Activated CD4-positive, alpha-beta memory T cell treated with anti-CD3 and anti-CD28 coated beads for 36 hours (primary cell): ENCODE data around the gene CDC42EP1. TPM values are rescaled to one million over a fixed set of nuclear protein-coding genes. Genes with fewer than 3 reads are reported as not detected.

Source experiments
- CTCF ChIA-PET: fragments of 350-600 bp; sonication (Branson Sonifier 250); formaldehyde crosslinking; loops from one replicate; lab custom pipeline; 2021; ENCODE audit warnings: antibody characterized with exemption, inconsistent platforms; lab: Charles Lee
- POLR2A ChIA-PET: fragments of 350-600 bp; sonication (Branson Sonifier 250); formaldehyde crosslinking; loops from one replicate; lab custom pipeline; 2021; ENCODE audit warnings: antibody characterized with exemption; lab: Charles Lee
- DNase-seq: peaks from one replicate; pipeline ENCODE4 v3.0.0-alpha.2; 2020
- H3K27ac Mint-ChIP-seq: one replicate; pipeline ENCODE4 v1.8.0; 2021; ENCODE audit warnings: mixed read lengths
- H3K27me3 Mint-ChIP-seq: one replicate; pipeline ENCODE4 v1.8.0; 2021; ENCODE audit warnings: mixed read lengths
- H3K36me3 Mint-ChIP-seq: one replicate; pipeline ENCODE4 v1.8.0; 2021; ENCODE audit warnings: mixed read lengths
- H3K4me1 Mint-ChIP-seq: one replicate; pipeline ENCODE4 v1.8.0; 2021; ENCODE audit warnings: low read depth, mixed read lengths
- H3K4me3 Mint-ChIP-seq: one replicate; pipeline ENCODE4 v1.8.0; 2021; ENCODE audit warnings: mild to moderate bottlenecking, mixed read lengths
- H3K9me3 Mint-ChIP-seq: one replicate; pipeline ENCODE4 v1.8.0; 2021; ENCODE audit warnings: mixed read lengths
- intact Hi-C: fragments of 100-400 bp; cut with micrococcal nuclease; formaldehyde crosslinking; loops from one replicate; pipeline ENCODE4 v1.15.1; 2023
- total RNA-seq, 2 experiments: library from RNA; stranded (reverse); gene quantifications; one replicate each; pipeline ENCODE4 v1.2.3, GENCODE V29; 2021

Gene CDC42EP1, protein sequence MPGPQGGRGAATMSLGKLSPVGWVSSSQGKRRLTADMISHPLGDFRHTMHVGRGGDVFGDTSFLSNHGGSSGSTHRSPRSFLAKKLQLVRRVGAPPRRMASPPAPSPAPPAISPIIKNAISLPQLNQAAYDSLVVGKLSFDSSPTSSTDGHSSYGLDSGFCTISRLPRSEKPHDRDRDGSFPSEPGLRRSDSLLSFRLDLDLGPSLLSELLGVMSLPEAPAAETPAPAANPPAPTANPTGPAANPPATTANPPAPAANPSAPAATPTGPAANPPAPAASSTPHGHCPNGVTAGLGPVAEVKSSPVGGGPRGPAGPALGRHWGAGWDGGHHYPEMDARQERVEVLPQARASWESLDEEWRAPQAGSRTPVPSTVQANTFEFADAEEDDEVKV
- 1 to 10 TPM; 1.4 to 1.9 TPM for total RNA-seq

DNA sequence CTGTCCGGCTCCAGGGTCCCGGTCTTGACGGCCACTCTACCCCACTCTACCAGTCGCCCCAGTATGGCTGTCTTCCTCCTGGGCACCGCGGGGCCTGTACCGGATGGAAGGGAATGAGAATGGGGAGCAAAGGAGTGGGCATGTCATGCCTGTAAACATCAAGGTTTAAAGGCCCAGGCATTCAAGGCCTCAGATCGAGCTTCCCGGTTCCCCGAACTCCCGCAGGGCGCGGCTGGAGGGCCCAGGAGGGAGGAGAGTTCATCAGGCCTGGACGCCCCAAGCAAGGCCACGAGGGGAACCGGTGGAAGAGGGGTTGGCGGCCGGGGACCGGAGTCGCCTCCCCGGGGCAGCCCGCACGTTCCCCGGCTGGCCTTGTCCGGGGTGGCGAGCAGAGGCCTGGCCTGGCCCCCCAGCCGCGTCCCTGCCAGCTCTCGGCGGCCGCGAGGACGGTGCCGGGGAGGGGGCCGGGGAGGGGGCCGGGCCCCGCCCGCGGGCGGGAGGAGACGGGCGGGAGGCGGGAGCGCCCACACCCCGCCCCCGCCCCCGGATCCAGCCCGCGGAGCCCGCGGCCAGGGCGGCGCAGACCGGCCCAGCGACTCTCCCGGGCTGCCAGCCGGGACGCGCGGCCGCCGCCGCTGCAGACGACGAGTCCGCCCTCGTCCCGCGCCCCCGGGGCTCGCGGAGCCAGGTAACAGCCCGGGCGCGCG is at the start of gene CDC42EP1:
CDC42EP1 (plus strand) TSS at position 580 of the 707 bp plus-strand sequence. CDS start 5,870 bp downstream, outside the sequence.
- no peaks in the 10 kb centered on the region for H3K36me3 Mint-ChIP-seq
- no peaks in the 10 kb centered on the region for H3K9me3 Mint-ChIP-seq
- ChIA-PET CTCF (interaction anchor here (1.5 to 15.3 kb wide), 2 partner anchors 15 to 102 kb away, joined by 3 to 612 read pairs; no protein-coding TSS in a partner anchor), POLR2A (no interaction called here)
- H3K4me1 Mint-ChIP-seq = peaks cover 22% of the 10 kb centered on the region
- DNase-seq = no peak
- intact Hi-C loops = no loop called here
- peaks cover 52% of the 10 kb centered on the region for H3K27me3 Mint-ChIP-seq
- peak within 1 kb of the TSS; percentile 54 for H3K4me3 Mint-ChIP-seq
- H3K27ac Mint-ChIP-seq = no peak within 1 kb of the TSS

DNA sequence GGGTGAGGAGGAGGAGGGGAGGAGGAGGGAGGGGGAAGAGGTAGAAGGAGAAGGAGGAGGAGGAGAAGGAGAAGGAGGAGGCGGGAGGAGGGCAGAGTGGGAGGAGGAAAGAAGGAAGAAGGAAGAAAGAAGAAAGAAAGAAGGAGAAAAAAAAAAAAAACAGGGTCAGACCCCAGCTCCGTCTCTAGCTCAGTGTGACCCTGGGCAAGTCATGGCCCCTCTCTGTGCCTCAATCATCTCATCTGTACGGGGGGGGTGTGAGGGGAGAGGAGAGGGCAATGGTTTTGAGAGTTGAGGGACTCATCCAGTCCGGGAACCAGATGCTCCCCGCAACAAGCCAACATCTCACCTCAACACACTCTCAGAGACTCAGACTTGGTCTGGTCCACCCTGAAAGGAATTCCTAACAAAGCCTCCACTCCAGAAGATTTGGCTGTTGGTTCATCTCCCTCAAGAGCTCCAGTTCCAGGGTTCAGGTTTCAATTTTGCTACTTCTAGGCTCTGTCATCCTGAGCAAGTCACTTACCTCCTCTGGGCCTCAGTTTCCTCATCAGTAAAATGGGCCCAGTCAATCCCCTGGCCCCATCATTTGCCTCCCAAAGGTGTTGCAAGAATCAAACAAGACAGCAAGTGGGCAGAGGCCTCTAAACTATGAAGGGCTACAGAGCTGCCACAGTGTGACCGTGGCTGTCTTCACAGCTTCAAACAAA is 48.7 kb upstream of the CDC42EP1 start:
- Mint-ChIP-seq H3K4me1 (no peaks in the 10 kb centered on the region), H3K27ac (no peak overlapping the region), H3K4me3 (no peak overlapping the region), H3K36me3 (no peaks in the 10 kb centered on the region), H3K27me3 (peaks cover 3% of the 10 kb centered on the region), H3K9me3 (no peaks in the 10 kb centered on the region)
- intact Hi-C loops = no loop called here
- POLR2A ChIA-PET = no interaction called here
- CTCF ChIA-PET = interaction anchor here (0.9 kb wide), 1 partner anchor 18 kb away, joined by 3 read pairs; no protein-coding TSS in a partner anchor
- no peak for DNase-seq

DNA sequence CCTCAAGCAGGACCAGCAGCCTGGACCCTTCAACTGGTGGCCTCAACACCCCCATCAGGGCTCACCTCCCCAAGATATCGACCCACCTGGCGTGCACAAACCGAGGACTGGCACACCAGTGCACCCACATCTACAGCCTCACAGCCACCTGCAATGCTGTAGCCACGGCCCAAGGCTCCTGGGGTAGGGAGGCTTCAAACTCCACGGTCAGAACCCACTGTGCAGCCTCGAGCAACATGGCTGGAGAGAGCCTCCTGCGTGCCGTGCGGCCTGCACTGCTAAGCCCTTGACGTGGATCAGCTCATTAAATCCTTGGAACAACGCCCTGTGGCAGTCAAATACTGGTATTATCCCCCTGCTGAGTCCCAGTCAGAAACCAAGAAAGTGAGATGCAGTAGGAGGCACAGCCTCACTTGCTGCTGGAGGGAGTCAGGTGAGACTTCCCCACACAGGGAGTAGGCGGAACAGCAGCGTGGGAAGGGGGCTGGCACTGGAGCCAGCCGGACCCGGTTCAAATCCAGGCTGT is 45.7 kb upstream of the CDC42EP1 start:
- H3K9me3 Mint-ChIP-seq = no peaks in the 10 kb centered on the region
- H3K4me3 Mint-ChIP-seq = no peak overlapping the region
- H3K27ac Mint-ChIP-seq = no peak overlapping the region
- peaks cover 3% of the 10 kb centered on the region for H3K4me1 Mint-ChIP-seq
- peaks cover 9% of the 10 kb centered on the region for H3K27me3 Mint-ChIP-seq
- DNase-seq = no peak
- ChIA-PET POLR2A (no interaction called here), CTCF (no interaction called here)
- intact Hi-C loops = no loop called here
- no peaks in the 10 kb centered on the region for H3K36me3 Mint-ChIP-seq

DNA sequence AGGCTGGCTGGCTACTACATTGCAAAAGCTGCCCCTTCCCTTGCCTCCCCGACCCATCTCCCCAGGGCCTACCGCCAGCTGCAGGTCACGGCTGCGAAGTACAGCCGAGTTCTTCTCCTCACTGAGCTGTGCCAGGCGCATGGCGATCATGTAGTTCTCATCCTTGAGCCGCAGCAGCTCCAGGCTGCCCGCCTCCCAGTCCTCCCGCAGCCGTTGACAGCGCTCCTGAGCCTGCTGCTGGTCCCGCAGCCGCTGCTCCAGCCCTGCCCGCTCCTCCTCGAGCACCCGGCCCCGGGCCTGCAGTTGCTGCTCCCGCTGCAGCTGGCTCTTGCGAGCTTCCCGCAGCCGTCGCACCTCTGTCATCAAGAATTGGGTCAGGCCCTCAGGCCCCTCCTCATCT is 44.4 kb upstream of the CDC42EP1 start:
- intact Hi-C loops = no loop called here
- DNase-seq = no peak
- peaks cover 16% of the 10 kb centered on the region for H3K27me3 Mint-ChIP-seq
- ChIA-PET POLR2A (no interaction called here), CTCF (interaction anchor here (0.7 kb wide), 1 partner anchor 77 kb away, joined by 3 read pairs; no protein-coding TSS in a partner anchor)
- no peaks in the 10 kb centered on the region for H3K36me3 Mint-ChIP-seq
- peaks cover 6% of the 10 kb centered on the region for H3K4me1 Mint-ChIP-seq
- H3K9me3 Mint-ChIP-seq = no peaks in the 10 kb centered on the region
- no peak overlapping the region for H3K4me3 Mint-ChIP-seq
- no peak overlapping the region for H3K27ac Mint-ChIP-seq

DNA sequence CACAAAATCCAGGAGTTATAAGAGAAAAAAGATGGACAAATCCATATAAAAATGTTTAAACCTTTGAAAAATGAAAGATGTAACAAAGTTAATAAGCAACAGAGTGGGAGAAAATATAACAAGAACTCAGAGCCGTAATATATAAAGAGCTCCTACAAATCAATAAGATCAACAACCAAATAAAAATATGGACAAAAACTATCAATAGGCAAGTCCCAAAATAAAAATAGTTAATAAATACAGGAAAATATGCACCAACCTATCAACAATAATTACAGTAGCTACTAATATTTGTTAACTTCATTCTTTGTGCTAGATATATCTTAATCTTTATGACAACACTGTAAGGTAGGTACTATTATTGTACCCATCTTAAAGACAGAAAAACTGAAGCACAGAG is 43.8 kb upstream of the CDC42EP1 start:
- POLR2A ChIA-PET = no interaction called here
- Mint-ChIP-seq H3K4me1 (peaks cover 6% of the 10 kb centered on the region), H3K4me3 (no peak overlapping the region), H3K27me3 (peaks cover 21% of the 10 kb centered on the region), H3K27ac (no peak overlapping the region), H3K9me3 (no peaks in the 10 kb centered on the region), H3K36me3 (no peaks in the 10 kb centered on the region)
- CTCF ChIA-PET = interaction anchor here (0.7 kb wide), 1 partner anchor 76 kb away, joined by 3 read pairs; no protein-coding TSS in a partner anchor
- intact Hi-C loops = no loop called here
- DNase-seq = no peak

DNA sequence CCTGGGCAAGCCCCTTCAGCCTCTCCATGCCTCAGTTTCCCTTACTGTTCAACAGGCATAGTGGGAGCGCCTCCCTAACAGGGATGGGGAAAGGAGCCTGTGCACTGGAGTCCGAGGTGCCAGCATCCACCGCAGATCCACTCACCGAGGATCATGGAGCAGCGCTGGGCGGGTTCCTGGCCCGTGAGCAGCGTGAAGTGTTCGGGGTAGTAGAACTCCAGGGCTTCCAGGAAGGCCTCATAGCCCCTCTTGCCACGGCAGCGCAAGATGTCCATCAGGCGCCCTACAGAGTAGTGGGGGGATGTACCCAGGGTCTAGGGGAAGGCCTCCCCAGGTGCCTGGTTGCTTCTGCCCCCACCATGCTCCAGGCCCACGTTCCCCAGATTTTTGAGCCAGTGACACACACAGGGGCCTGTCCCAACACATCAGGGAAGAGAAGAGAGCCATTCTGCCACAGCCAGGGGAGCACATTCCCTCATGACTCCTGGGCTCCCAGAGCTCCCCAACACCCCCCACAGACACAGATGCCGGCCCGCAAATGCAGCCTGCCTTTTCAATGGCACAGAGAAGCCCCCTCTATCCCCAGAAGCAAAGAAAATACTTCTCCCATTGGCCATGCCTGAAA is 42.3 kb upstream of the CDC42EP1 start:
- CTCF ChIA-PET = no interaction called here
- DNase-seq = no peak
- Mint-ChIP-seq H3K27me3 (peaks cover 28% of the 10 kb centered on the region), H3K9me3 (no peaks in the 10 kb centered on the region), H3K4me3 (no peak overlapping the region), H3K36me3 (no peaks in the 10 kb centered on the region), H3K27ac (no peak overlapping the region), H3K4me1 (peaks cover 6% of the 10 kb centered on the region)
- intact Hi-C loops = no loop called here
- POLR2A ChIA-PET = no interaction called here

DNA sequence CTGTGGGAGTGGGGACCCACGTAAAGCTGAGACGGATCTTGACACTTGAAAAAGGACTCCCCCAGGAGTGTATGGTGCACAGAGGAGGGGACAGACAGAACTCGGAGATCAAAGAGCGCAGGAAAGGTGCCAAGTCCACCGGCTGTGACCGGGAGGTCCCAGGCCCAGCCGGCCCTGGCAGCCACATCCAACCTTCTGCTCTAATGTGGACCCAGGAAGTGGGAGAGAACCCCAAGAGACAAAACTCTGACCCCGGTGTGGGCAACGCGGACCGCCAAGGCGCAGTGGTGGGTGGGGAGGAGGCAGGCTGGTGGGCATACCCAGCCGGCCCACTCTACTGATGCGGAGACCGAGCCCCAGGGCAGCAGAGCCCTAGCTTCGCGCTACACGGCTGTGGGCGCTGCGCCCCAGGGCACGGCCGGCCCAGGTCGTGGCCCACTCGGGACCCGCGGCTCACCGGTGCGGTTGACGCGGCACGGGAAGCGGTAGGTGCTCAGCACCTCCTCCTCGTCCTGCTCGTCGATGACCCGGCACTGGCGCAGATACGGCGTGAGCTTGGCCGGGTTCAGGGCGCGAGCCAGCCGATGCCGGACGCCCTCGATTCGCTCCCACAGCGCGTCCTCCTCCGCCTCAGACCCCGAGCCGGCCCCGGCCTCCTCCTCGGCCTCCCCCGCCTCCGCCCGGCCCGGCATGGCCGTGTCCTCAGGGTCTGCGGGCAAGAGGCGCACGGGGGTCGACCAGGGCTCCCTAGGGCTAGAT is 41.6 kb upstream of the CDC42EP1 start:
- intact Hi-C loops = no loop called here

DNA sequence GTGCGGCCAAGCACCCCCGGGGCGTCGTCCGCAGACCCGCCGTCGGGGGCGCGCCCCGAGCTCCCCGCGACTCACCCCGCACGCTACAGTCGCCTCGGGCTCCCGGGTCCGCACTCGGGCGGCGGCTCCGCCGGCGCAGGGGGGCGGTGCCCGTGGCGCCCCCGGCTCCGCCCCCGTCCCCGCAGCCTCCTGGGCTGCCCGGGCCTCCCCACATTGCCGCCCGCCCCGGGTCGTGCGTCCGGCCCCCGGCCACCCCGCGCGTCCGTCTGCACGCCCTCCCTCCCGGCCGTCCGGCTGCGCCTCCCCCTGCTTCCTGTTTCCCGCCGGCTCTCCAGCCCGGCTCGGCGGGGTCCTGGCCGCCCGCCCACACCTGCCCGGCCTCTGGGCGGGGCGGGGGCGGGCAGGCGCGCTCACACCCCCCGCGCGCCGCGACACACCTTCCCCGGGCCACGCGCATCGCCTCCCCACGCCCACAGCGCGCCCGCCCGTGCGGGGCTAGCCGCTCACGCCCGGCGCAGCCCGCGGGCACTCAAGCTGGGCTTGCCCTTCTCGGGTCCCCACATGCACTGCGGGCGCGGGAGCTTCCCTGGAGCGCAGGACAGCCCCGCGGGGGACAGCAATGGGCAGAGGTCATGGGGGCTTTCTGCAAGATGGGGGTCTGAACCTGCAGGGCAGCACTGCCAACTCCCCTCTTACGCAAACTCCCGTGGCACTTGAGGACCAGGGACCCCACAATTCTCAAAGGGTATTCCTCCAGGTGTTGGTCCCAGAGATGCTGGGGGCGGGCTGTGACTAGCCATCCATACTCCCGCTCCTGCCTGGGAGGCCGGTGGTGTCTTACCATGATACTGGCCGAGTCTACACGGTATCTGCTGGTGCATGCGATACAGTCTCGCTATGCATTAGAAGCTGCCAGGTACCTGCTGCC is 40.7 kb upstream of the CDC42EP1 start, which contains the start of gene CARD10:
CARD10 (minus strand) TSS at position 148 of the 928 bp plus-strand sequence. CDS start 215 bp downstream, outside the sequence.
- peaks cover 6% of the 10 kb centered on the region for H3K4me1 Mint-ChIP-seq
- CTCF ChIA-PET = interaction anchor here (0.7 to 1.4 kb wide), 2 partner anchors 47 to 204 kb away, joined by 3 to 5 read pairs; no protein-coding TSS in a partner anchor
- POLR2A ChIA-PET = no interaction called here
- no peak for DNase-seq
- peaks cover 33% of the 10 kb centered on the region for H3K27me3 Mint-ChIP-seq
- H3K9me3 Mint-ChIP-seq = no peaks in the 10 kb centered on the region
- H3K36me3 Mint-ChIP-seq = no peaks in the 10 kb centered on the region
- H3K4me3 Mint-ChIP-seq = peak within 1 kb of the TSS; percentile 37
- H3K27ac Mint-ChIP-seq = no peak within 1 kb of the TSS
- intact Hi-C loops = no loop called here

More for the DNA sequence above, 41.6 kb upstream of the CDC42EP1 start:
- Mint-ChIP-seq H3K27me3 (peaks cover 33% of the 10 kb centered on the region), H3K4me1 (peaks cover 6% of the 10 kb centered on the region), H3K9me3 (no peaks in the 10 kb centered on the region), H3K27ac (no peak overlapping the region), H3K36me3 (no peaks in the 10 kb centered on the region), H3K4me3 (peak overlapping the region; percentile 24)
- no peak for DNase-seq
- POLR2A ChIA-PET = no interaction called here
- CTCF ChIA-PET = interaction anchor here (0.7 kb wide), 1 partner anchor 203 kb away, joined by 3 read pairs; no protein-coding TSS in a partner anchor

DNA sequence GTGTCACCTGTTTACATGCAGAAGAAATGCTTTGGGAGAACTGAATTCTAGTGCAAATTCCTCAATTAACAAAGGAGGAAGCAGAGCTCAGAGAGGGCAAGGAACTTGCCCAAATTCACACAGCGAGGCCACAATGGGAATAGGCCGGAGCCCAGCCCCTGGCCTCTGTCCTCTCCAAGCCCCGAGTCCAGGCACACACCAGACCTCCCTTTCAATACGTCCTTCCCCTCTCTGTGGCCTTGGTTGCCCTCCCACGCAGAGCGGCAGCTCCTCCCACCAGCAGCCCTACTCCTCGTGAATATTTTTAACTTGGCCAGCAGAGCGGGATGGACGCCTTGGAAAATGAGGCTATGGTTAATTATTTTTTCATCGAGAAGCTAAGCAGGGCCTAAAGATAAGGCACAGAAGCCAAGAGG is 39.5 kb upstream of the CDC42EP1 start:
- Mint-ChIP-seq H3K27ac (no peak overlapping the region), H3K36me3 (no peaks in the 10 kb centered on the region), H3K9me3 (no peaks in the 10 kb centered on the region), H3K4me1 (peaks cover 11% of the 10 kb centered on the region), H3K4me3 (no peak overlapping the region), H3K27me3 (peaks cover 35% of the 10 kb centered on the region)
- CTCF ChIA-PET = interaction anchor here (1.4 to 2.1 kb wide), 2 partner anchors 47 to 48 kb away, joined by 5 to 8 read pairs; no protein-coding TSS in a partner anchor
- DNase-seq = no peak
- intact Hi-C loops = no loop called here
- POLR2A ChIA-PET = no interaction called here

DNA sequence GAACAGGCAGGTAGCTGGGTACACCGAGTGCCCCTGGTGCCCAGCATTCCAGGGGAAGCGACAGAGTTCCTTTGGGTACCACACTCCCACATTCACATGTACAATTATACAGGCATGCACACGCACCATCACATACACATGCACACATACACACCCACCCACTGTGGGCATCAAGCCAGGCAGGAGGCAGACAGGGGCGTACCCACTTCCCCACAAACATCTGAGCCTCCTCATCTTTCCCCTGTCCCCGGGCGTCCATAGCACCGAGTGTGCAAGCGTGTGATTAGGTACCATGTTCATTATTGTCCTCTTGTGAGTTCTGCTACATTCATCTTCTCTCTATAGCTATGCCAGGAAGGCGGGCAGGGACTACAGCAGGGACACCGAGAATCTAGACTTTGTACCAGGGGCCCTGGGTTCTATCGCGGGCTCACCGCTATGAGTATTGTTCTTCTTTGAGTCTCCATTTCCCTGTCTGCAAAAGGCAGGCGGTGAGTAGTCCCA is 39.0 kb upstream of the CDC42EP1 start:
- H3K4me3 Mint-ChIP-seq = no peak overlapping the region
- intact Hi-C loops = no loop called here
- CTCF ChIA-PET = interaction anchor here (1.1 to 2.1 kb wide), 2 partner anchors 17 to 46 kb away, joined by 3 to 8 read pairs; no protein-coding TSS in a partner anchor
- DNase-seq = no peak
- H3K27me3 Mint-ChIP-seq = peaks cover 39% of the 10 kb centered on the region
- POLR2A ChIA-PET = no interaction called here
- no peaks in the 10 kb centered on the region for H3K9me3 Mint-ChIP-seq
- H3K27ac Mint-ChIP-seq = no peak overlapping the region
- H3K36me3 Mint-ChIP-seq = no peaks in the 10 kb centered on the region
- peaks cover 12% of the 10 kb centered on the region for H3K4me1 Mint-ChIP-seq
